Measurements from ENCODE around the gene ALDOC. TPM values are rescaled to one million over a fixed set of nuclear protein-coding genes. Genes with fewer than 3 reads are reported as not detected.
"Not testable (repeated sequence)": the region's sequence is repeated elsewhere in the genome, so short reads cannot be mapped to it uniquely, and the experiment has no call there.

Gene ALDOC
- total and polyA plus RNA-seq, 2 donors (not counting 1 experiment from before 2014, with no cell fraction given), result 91.3 to 111 TPM

DNA sequence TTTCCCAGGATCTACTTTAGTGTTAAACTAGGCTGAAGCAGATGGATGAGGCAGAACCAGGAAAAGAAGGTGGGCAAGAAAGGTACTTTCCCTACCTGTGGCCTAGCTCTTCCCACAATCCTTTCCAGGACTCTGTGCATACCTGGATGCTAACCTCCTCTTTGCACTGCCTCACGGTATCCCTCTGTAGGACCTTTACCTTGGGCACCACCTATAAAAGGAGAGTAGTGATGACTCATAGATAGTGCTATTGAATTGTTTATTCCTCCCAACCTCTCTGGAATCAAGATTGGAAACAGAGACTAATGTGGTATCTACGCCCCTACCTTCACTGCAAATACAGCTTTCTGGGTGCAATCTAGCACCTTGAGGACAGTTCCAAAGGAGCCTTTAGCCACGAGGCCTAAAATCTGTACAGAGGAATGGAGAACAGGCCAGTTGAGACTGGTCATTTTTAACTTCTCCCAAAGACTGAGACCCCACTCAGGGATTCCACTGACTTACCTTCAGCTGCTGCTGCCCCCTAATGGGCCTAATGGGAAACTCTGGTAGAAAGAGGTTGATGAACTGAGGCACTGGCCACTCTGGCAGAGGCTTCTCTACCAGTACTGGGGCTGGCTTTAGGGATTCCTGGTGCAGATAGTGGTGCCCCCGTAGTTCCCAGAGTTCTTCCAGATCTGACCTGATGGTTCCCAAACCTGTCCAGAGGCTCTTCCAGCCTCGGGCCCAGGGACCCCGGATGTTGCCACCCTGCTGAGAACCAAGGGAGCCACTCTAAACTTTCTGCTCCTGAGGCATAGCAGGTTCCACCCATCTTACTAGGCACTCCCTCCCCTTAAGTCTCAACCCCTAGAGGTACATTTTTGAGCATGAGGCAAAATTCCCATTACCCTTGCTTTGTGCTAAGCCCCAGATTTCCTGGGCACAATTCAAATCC lies 36.5 kb upstream of the ALDOC start:
- Histone ChIP-seq H4K20me1 (ENCODE audit: control insufficient read depth, extremely low read depth, insufficient read depth, low read length) (no peaks in the 10 kb centered on the region), H3K9ac (ENCODE audit: insufficient read depth, low read length) (no peak overlapping the region), H2AFZ (ENCODE audit: low read length) (no peak overlapping the region), H3K79me2 (ENCODE audit: control insufficient read depth, insufficient read depth, low read length) (no peaks in the 10 kb centered on the region), H3K27me3 (ENCODE audit: control insufficient read depth, insufficient read depth, low read length) (no peaks in the 10 kb centered on the region), H3K4me2 (ENCODE audit: extremely low read depth, insufficient read depth, low read length) (no peak overlapping the region), H3K36me3 (ENCODE audit: control insufficient read depth, insufficient read depth, low read length) (peaks cover 14% of the 10 kb centered on the region), H3K9me3 (ENCODE audit: control insufficient read depth, insufficient read depth, low read depth, low read length) (no peaks in the 10 kb centered on the region), H3K4me1 (ENCODE audit: control insufficient read depth, extremely low read depth, insufficient read depth, low read length) (no peaks in the 10 kb centered on the region), H3K4me3 (replicated peaks in 1 of 4; ENCODE audit: control extremely low read depth in 1 of 4, insufficient read depth in 1 of 4, low read depth in 3 of 4, low read length in 4 of 4) (no peak overlapping the region), H3K27ac (ENCODE audit: insufficient read depth, low read length) (no peak overlapping the region)
- peak; percentile 23 to 38 for DNase-seq (ENCODE audit: low read depth in 2 of 2)
- TF ChIP-seq EZH2 (IDR thresholded peaks at IDR 0.05; ENCODE audit: low read length, missing control alignments), result no peak
- peak; percentile 69 to 83 for TF ChIP-seq CTCF (conservative IDR thresholded peaks at IDR 0.05 in 1 of 2, IDR thresholded peaks at IDR 0.05 in 1 of 2; ENCODE audit: low read depth in 1 of 2, low read length in 2 of 2)

DNA sequence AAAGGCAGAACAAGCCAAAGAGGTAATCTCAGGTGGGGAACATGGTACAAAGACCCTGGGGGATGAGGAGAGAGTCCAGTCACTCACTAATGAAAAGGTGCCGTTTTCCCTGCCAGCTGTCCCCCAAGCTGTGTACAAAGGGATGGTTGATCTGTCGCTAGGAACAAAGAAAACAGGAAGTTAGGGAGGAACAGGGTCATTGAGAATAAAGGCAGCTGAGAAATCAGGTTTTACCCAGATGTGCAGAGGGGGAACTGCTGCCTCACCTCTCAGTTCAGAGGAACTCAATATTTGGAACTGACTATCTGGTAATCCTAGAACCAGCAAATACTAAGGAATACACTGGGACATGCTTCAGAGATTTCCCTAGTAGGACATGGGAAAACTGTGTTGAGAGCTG lies 35.8 kb upstream of the ALDOC start:
- H2AFZ ChIP-seq (ENCODE audit: low read length), result no peak overlapping the region
- H3K4me1 ChIP-seq (ENCODE audit: control insufficient read depth, extremely low read depth, insufficient read depth, low read length), result no peaks in the 10 kb centered on the region
- no peak for DNase-seq (ENCODE audit: low read depth in 2 of 2)
- H3K79me2 ChIP-seq (ENCODE audit: control insufficient read depth, insufficient read depth, low read length), result no peaks in the 10 kb centered on the region
- peaks cover 14% of the 10 kb centered on the region for H3K36me3 ChIP-seq (ENCODE audit: control insufficient read depth, insufficient read depth, low read length)
- no peak overlapping the region for H3K4me2 ChIP-seq (ENCODE audit: extremely low read depth, insufficient read depth, low read length)
- no peak overlapping the region for H3K27ac ChIP-seq (ENCODE audit: insufficient read depth, low read length)
- no peaks in the 10 kb centered on the region for H4K20me1 ChIP-seq (ENCODE audit: control insufficient read depth, extremely low read depth, insufficient read depth, low read length)
- H3K27me3 ChIP-seq (ENCODE audit: control insufficient read depth, insufficient read depth, low read length), result no peaks in the 10 kb centered on the region
- TF ChIP-seq CTCF (conservative IDR thresholded peaks at IDR 0.05 in 1 of 2, IDR thresholded peaks at IDR 0.05 in 1 of 2; ENCODE audit: low read depth in 1 of 2, low read length in 2 of 2) (no peak), EZH2 (IDR thresholded peaks at IDR 0.05; ENCODE audit: low read length, missing control alignments) (no peak)
- H3K9ac ChIP-seq (ENCODE audit: insufficient read depth, low read length), result no peak overlapping the region
- no peaks in the 10 kb centered on the region for H3K9me3 ChIP-seq (ENCODE audit: control insufficient read depth, insufficient read depth, low read depth, low read length)
- H3K4me3 ChIP-seq (replicated peaks in 1 of 4; ENCODE audit: control extremely low read depth in 1 of 4, insufficient read depth in 1 of 4, low read depth in 3 of 4, low read length in 4 of 4), result no peak overlapping the region

GRCh38 chr17:28610376-28610775 lies 33.7 kb upstream of the ALDOC start:
- no peak for DNase-seq (ENCODE audit: low read depth in 2 of 2)
- Histone ChIP-seq H3K4me3 (replicated peaks in 1 of 4; ENCODE audit: control extremely low read depth in 1 of 4, insufficient read depth in 1 of 4, low read depth in 3 of 4, low read length in 4 of 4) (no peak overlapping the region), H3K4me1 (ENCODE audit: control insufficient read depth, extremely low read depth, insufficient read depth, low read length) (no peaks in the 10 kb centered on the region), H2AFZ (ENCODE audit: low read length) (no peak overlapping the region), H3K36me3 (ENCODE audit: control insufficient read depth, insufficient read depth, low read length) (peaks cover 8% of the 10 kb centered on the region), H3K79me2 (ENCODE audit: control insufficient read depth, insufficient read depth, low read length) (no peaks in the 10 kb centered on the region), H3K27me3 (ENCODE audit: control insufficient read depth, insufficient read depth, low read length) (no peaks in the 10 kb centered on the region), H3K27ac (ENCODE audit: insufficient read depth, low read length) (no peak overlapping the region), H3K9ac (ENCODE audit: insufficient read depth, low read length) (no peak overlapping the region), H3K4me2 (ENCODE audit: extremely low read depth, insufficient read depth, low read length) (no peak overlapping the region), H3K9me3 (ENCODE audit: control insufficient read depth, insufficient read depth, low read depth, low read length) (no peaks in the 10 kb centered on the region), H4K20me1 (ENCODE audit: control insufficient read depth, extremely low read depth, insufficient read depth, low read length) (no peaks in the 10 kb centered on the region)
- TF ChIP-seq CTCF (conservative IDR thresholded peaks at IDR 0.05 in 1 of 2, IDR thresholded peaks at IDR 0.05 in 1 of 2; ENCODE audit: low read depth in 1 of 2, low read length in 2 of 2), result no peak
- no peak for TF ChIP-seq EZH2 (IDR thresholded peaks at IDR 0.05; ENCODE audit: low read length, missing control alignments)

GRCh38 chr17:28604031-28604430 lies 27.3 kb upstream of the ALDOC start:
- not testable (repeated sequence) for H3K36me3 ChIP-seq (ENCODE audit: control insufficient read depth, insufficient read depth, low read length); H2AFZ ChIP-seq (ENCODE audit: low read length); H3K27ac ChIP-seq (ENCODE audit: insufficient read depth, low read length); H3K4me3 ChIP-seq (replicated peaks in 1 of 4; ENCODE audit: control extremely low read depth in 1 of 4, insufficient read depth in 1 of 4, low read depth in 3 of 4, low read length in 4 of 4); DNase-seq (ENCODE audit: low read depth in 2 of 2); H3K79me2 ChIP-seq (ENCODE audit: control insufficient read depth, insufficient read depth, low read length); H3K4me1 ChIP-seq (ENCODE audit: control insufficient read depth, extremely low read depth, insufficient read depth, low read length); H3K27me3 ChIP-seq (ENCODE audit: control insufficient read depth, insufficient read depth, low read length); H3K9ac ChIP-seq (ENCODE audit: insufficient read depth, low read length); H3K9me3 ChIP-seq (ENCODE audit: control insufficient read depth, insufficient read depth, low read depth, low read length); H4K20me1 ChIP-seq (ENCODE audit: control insufficient read depth, extremely low read depth, insufficient read depth, low read length); H3K4me2 ChIP-seq (ENCODE audit: extremely low read depth, insufficient read depth, low read length)

Data from fibroblast of lung (primary cell).